NB4 (cell line): Measurements from ENCODE around the gene RHOH.
"Not testable (repeated sequence)": the region's sequence is repeated elsewhere in the genome, so short reads cannot be mapped to it uniquely, and the experiment has no call there.

Experiments used
- DNase-seq: peaks from one replicate; pipeline ENCODE4 v3.0.0; 2010; ENCODE audit warnings: low read depth
- H3K4me3 ChIP-seq: one replicate; pipeline ENCODE4 v1.5.1; 2011; ENCODE audit warnings: mild to moderate bottlenecking, low read depth, low read length, moderate library complexity
- CTCF ChIP-seq: IDR thresholded peaks from one replicate; pipeline ENCODE4 v1.5.1; 2012; ENCODE audit warnings: low read depth, low read length
- MAX ChIP-seq: IDR thresholded peaks from 2 replicates; pipeline ENCODE4 v1.6.1; 2011; ENCODE audit warnings: low read depth, low read length
- MYC ChIP-seq: IDR thresholded peaks from 2 replicates; pipeline ENCODE4 v1.6.1; 2011; ENCODE audit warnings: low read depth, low read length
- POLR2A ChIP-seq: IDR thresholded peaks from 2 replicates; pipeline ENCODE4 v1.6.1; 2011; ENCODE audit warnings: mild to moderate bottlenecking; ENCODE audit not compliant: insufficient read length; ENCODE audit errors: extremely low read depth

Gene RHOH

GRCh38 chr4:40294339-40294738 is 97.5 kb downstream of the RHOH start:
- no peak overlapping the region for H3K4me3 ChIP-seq
- TF ChIP-seq MAX, result no peak
- no peak for TF ChIP-seq POLR2A
- TF ChIP-seq MYC, result no peak
- no peak for TF ChIP-seq CTCF
- DNase-seq, result no peak

GRCh38 chr4:40295030-40295429 is 98.2 kb downstream of the RHOH start:
- DNase-seq, H3K4me3 ChIP-seq: not testable (repeated sequence)

- DNase-seq, result no peak
- H3K4me3 ChIP-seq, result no peak overlapping the region
- TF ChIP-seq MYC (no peak), MAX (no peak), CTCF (no peak), POLR2A (no peak)
Measured at GRCh38 chr4:40295572-40295971, 98.7 kb downstream of the RHOH start.
